HG03354 (cell line): Measurements from ENCODE around the gene EP400.
"Not testable (repeated sequence)": the region's sequence is repeated elsewhere in the genome, so short reads cannot be mapped to it uniquely, and the experiment has no call there.

ENCODE experiments used
- ATAC-seq: cut with Tn5 transposase; IDR thresholded peaks from one replicate; pipeline ENCODE4 v1.9.1; 2021; ENCODE audit warnings: mild to moderate bottlenecking; ENCODE audit not compliant: unreplicated experiment, poor library complexity, severe bottlenecking

Gene EP400

GRCh38 chr12:132030367-132031038, 80.8 kb downstream of the EP400 start:
- ATAC-seq: no peak

DNA sequence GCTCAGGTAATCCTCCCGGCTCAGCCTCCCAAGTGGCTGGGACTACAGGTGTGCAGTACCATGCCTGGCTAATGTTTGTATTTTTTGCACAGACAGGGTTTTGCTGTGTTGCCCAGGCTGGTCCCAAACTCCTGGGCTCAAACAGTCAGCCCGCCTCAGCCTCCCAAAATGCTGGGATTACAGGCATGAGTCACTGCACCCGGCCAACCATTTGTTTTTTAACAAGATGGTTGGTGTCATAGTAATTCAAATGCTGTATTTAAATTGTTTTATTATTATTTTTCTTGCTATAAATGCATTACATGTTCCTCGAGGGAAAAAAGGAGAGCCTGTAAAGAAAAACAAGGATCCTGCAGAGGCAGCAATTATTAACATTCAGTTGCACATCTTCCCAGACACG, 83.9 kb downstream of the EP400 start:
- ATAC-seq: no peak

DNA sequence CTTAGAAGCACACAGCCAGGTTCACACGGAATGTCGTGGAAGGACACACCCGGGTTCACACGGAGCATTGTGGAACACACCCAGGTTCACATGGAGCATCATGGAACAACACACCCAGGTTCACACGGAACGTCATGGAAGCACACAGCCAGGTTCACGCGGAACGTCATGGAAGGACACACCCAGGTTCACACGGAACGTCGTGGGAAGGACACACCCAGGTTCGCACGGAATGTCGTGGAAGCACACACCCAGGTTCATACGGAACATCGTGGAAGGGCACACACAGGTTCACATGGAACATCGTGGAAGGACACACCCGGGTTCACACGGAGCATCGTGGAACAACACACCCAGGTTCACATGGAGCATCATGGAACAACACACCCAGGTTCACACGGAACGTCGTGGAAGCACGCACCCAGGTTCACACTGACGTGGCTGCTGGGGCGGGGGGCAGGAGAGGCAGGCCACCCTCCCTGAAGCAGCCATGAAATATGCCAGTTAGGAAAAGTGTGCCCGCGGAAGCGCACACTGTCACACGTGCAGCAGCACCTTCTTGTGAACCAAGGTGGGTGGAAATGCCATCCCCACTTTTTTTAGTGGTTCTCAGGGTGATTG, 86.4 kb downstream of the EP400 start:
- ATAC-seq: no peak

- no peak for ATAC-seq
These were observed 91.3 kb downstream of the EP400 start for GRCh38 chr12:132040906-132041606.

DNA sequence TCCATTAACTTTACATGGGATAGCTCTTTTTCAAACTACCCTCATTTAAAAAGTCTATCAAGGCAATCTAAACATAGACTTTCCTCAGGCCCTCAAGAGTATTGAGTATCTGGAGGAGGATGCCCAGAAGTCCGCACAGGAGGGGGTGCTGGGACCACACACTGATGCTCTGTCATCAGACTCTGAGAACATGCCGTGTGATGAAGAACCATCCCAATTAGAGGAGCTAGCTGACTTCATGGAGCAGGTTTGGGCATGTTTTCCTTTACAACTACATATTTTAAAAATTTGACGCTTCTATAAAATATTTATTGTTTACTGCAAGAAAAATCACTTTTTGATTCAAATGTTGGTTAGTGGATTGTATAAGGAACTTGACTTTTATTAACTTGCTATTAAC, 93.5 kb downstream of the EP400 start:
- ATAC-seq: no peak

- ATAC-seq: no peak
These were observed 94.2 kb downstream of the EP400 start for GRCh38 chr12:132043770-132044467.

GRCh38 chr12:132044661-132045412, 95.1 kb downstream of the EP400 start:
- no peak for ATAC-seq

GRCh38 chr12:132045751-132046150, 96.0 kb downstream of the EP400 start:
- ATAC-seq: no peak

GRCh38 chr12:132046561-132046960, 96.8 kb downstream of the EP400 start:
- no peak for ATAC-seq

DNA sequence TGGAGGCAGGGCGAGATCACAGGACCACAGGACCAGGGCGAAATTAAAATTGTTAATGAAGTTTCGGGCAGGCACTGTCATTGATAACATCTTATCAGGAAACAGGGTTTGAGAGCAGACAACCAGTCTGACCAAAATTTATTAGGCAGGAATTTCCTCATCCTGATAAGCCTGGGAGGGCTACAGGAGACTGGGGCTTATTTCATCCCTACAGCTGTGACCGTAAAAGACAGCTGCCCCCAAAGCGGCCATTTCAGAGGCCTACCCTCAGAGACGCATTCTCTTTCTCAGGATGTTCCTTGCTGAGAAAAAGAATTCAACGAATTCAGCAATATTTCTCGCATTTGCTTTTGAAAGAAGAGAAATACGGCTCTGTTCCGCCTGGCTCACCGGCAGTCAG, 97.9 kb downstream of the EP400 start:
- not testable (repeated sequence) for ATAC-seq

DNA sequence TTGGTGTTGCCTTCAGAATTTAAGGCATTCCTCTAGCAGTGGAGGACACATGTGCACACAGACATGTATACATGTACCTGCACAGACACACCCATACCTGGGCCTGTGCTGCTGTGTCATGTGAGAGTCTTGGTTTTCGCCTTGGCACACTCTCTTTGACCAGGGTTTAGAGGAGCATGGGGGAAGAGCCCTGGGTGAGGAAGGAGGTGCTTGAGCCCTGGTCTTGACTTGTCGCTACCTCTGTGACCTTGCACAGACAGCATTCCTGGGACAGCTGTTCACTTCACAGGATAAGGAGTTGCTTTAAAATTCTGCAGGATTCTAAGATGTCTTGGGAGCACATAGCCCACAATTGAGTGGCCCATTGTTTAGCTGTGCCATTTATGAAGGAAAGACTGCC, 99.7 kb downstream of the EP400 start:
- ATAC-seq: no peak

DNA sequence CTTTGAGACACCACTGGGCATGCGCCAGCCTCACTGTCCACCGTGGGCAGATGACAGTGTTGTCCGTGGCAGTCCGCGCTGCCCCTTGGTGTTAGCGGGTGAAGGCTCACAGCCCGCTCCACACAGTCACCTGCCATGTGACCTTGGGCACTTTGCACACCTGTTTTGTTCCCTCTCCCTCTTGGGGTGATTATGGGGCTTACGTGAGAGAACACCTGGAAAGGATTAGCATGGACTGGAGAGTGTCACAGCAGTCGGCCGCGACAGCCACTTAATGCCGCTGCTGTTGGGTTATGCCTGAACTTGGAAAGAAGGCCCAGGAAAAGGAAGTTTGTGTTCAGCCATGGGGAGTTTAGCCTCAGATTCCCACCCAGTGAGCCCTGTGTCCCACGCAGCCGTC, 100.1 kb downstream of the EP400 start:
- ATAC-seq: no peak

- ATAC-seq: not testable (repeated sequence)
These were observed 102.0 kb downstream of the EP400 start for GRCh38 chr12:132051718-132052117.

DNA sequence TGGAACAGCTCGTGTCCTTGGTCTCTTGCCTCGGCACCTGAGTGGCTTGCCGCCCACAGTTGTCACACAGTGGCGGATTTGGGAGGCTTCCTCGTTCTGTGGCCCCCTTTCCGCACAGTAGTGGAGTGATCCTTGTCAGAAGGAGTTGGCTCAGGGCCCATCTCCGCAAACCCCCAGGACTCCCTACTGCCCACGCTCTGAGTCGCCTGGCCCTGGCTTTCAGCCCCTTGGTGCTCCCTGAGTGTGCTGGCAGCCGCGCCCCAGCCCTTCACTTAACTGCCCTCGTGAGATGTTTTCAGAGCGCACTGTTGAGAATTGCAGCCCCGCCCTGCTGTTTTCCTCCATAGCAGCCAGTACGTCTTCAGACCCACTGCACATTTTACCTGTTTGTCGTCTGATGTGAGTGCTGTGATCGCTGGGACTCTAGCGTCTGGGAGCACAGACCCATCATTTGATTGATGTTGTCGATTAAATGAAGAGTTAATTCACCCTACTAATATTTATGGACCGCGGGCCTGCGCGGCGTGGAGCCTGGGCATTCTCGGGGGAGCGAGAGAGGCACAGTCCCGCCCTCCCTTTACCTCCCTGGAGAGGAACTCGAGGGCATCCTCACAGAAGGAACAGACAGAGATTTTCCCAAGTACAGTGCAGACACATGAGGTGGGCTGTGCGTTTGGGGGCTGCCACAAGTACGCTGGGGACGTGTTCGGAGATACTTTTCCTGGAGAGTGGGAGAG, 102.6 kb downstream of the EP400 start:
- no peak for ATAC-seq

GRCh38 chr12:132053338-132054330, 103.9 kb downstream of the EP400 start:
- no peak for ATAC-seq

DNA sequence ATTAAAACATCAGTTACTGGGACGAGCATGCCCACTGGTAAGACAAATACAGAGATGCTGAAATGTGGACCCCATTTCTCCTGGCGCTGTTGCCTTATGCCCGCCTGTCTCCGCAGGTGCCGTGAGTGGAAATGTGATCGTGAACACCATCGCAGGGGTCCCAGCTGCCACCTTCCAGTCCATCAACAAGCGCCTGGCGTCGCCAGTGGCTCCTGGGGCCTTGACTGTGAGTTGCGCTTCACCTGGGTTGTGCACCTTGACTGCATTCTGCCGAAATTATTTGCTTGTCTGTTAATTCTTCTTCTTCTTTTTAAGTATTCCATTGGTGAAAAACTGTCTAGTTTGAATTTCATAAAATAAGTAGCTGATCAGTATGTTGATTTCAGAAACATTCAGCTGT, 105.2 kb downstream of the EP400 start:
- ATAC-seq: no peak

GRCh38 chr12:132055535-132056096, 105.9 kb downstream of the EP400 start:
- no peak for ATAC-seq

- no peak for ATAC-seq
These were observed 106.6 kb downstream of the EP400 start for GRCh38 chr12:132056320-132056719.
